ENCODE data around the gene NSG2. TPM values are rescaled to one million over a fixed set of nuclear protein-coding genes. Genes with fewer than 3 reads are reported as not detected.

The NSG2 gene
- total and polyA plus RNA-seq, 2 of the 4 experiments (the other 2 are of a cell fraction): not detected

DNA sequence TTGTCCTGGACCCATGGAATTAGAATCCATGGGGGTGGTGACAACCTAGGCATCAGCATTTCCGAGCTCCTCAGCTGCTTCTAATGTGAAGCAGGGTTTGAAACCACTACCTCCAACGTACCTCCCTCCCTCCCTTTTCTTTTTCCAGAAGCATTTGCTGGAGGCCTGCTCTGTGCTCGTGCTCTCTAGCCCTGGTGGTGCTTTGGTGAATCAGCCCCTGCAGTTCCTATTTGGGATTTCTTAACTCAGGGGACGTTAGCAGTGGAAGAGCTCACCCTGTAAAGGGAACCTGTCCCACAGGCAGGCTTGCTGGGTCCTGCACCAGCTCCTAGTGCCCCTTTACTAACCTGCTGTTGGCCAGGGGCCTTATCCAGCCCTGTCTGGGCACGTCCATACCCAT lies 55.0 kb downstream of the NSG2 start:
- 0% methylated on average over 1 of the region's 5 CpGs; no CpG with 5 or more reads in 1 of the 2 experiments for WGBS, 2 experiments (ENCODE audit: extremely low coverage in 2 of 2, insufficient read length in 1 of 2)
- TF ChIP-seq USF2 (IDR thresholded peaks at IDR 0.05; ENCODE audit: low read depth, low read length) (no peak), RFX5 (IDR thresholded peaks at IDR 0.05; ENCODE audit: low read depth, low read length) (no peak), ELK1 (IDR thresholded peaks at IDR 0.05; ENCODE audit: borderline replicate concordance, low read depth, low read length) (no peak), CEBPB (IDR thresholded peaks at IDR 0.05; ENCODE audit: low read depth, low read length) (no peak), RCOR1 (IDR thresholded peaks at IDR 0.05; ENCODE audit: insufficient replicate concordance, low read length) (no peak)
- TF ChIP-seq, protein P1, sequence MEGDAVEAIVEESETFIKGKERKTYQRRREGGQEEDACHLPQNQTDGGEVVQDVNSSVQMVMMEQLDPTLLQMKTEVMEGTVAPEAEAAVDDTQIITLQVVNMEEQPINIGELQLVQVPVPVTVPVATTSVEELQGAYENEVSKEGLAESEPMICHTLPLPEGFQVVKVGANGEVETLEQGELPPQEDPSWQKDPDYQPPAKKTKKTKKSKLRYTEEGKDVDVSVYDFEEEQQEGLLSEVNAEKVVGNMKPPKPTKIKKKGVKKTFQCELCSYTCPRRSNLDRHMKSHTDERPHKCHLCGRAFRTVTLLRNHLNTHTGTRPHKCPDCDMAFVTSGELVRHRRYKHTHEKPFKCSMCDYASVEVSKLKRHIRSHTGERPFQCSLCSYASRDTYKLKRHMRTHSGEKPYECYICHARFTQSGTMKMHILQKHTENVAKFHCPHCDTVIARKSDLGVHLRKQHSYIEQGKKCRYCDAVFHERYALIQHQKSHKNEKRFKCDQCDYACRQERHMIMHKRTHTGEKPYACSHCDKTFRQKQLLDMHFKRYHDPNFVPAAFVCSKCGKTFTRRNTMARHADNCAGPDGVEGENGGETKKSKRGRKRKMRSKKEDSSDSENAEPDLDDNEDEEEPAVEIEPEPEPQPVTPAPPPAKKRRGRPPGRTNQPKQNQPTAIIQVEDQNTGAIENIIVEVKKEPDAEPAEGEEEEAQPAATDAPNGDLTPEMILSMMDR (conservative IDR thresholded peaks at IDR 0.05; ENCODE audit: low read depth, low read length): no peak
- no peak overlapping the region for H3K9ac ChIP-seq (ENCODE audit: low read depth, low read length)
- H4K8ac ChIP-seq (ENCODE audit: low read depth in 2 of 2, low read length in 2 of 2): no peak overlapping the region
- no peaks in the 10 kb centered on the region for H3K27me3 ChIP-seq (ENCODE audit: control insufficient read depth, insufficient read depth, low read length)
- H3K9me3 ChIP-seq (ENCODE audit: control insufficient read depth, insufficient read depth, low read length): peaks cover 11% of the 10 kb centered on the region
- no peak for DNase-seq
- H4K91ac ChIP-seq (ENCODE audit: insufficient read depth, low read depth, low read length): no peak overlapping the region
- no peak overlapping the region for H2AK5ac ChIP-seq (ENCODE audit: low read depth, low read length)
- H3K56ac ChIP-seq (ENCODE audit: extremely low read depth, insufficient read depth, low read length): no peak overlapping the region
- H4K20me1 ChIP-seq (ENCODE audit: insufficient read depth, low read length): no peaks in the 10 kb centered on the region
- dilution Hi-C loops (cut with HindIII; ENCODE audit: low sequenced_read_pairs, unreplicated experiment): no loop called here
- no peaks in the 10 kb centered on the region for H3K9me1 ChIP-seq (ENCODE audit: insufficient read depth, low read length)
- ATAC-seq (ENCODE audit: low read depth): no peak
- CTCF ChIA-PET: interaction anchor here (0.5 kb wide), 1 partner anchor 253 kb away, joined by 3 read pairs; no protein-coding TSS in a partner anchor
- H3K14ac ChIP-seq (replicated peaks; ENCODE audit: low read depth, low read length): no peak overlapping the region
- no peak overlapping the region for H2BK15ac ChIP-seq (ENCODE audit: low read depth, low read length)
- H2BK5ac ChIP-seq (ENCODE audit: low read depth, low read length, poor library complexity, severe bottlenecking): no peak overlapping the region
- H2BK20ac ChIP-seq (ENCODE audit: low read depth, low read length): no peak overlapping the region
- H3K18ac ChIP-seq (ENCODE audit: low read depth, low read length): no peak overlapping the region
- H2AK9ac ChIP-seq (replicated peaks; ENCODE audit: low read depth, low read length, poor library complexity): no peak overlapping the region
- H2BK120ac ChIP-seq (ENCODE audit: low read depth, low read length): no peak overlapping the region
- no peaks in the 10 kb centered on the region for H3K4me1 ChIP-seq (ENCODE audit: control insufficient read depth, insufficient read depth, low read length)
- no peak overlapping the region for H3K27ac ChIP-seq (ENCODE audit: insufficient read depth, low read length)
- no peak overlapping the region for H3K4me2 ChIP-seq (ENCODE audit: low read depth, low read length)
- no peak overlapping the region for H4K5ac ChIP-seq (ENCODE audit: low read depth, low read length)
- in situ Hi-C loops (cut with MboI; ENCODE audit: low sequenced_read_pairs): no loop called here
- no peak overlapping the region for H3K4me3 ChIP-seq (ENCODE audit: insufficient read depth, low read depth, low read length)
- no peaks in the 10 kb centered on the region for H3K36me3 ChIP-seq (ENCODE audit: control insufficient read depth, insufficient read depth, low read length)
- BruUV-seq (replicated peaks): no TSS peak
- intact Hi-C loops (cut with micrococcal nuclease): no loop called here
- no peak overlapping the region for H3K4ac ChIP-seq (ENCODE audit: low read depth, low read length)
- POLR2A ChIA-PET (ENCODE audit: unreplicated experiment): no interaction called here
- H3K79me1 ChIP-seq (ENCODE audit: low read depth in 1 of 2, low read length in 2 of 2): no peaks in the 10 kb centered on the region
- no peak overlapping the region for H3K23ac ChIP-seq (ENCODE audit: low read depth, low read length)
- no peak overlapping the region for H2AFZ ChIP-seq (replicated peaks; ENCODE audit: low read length, poor library complexity)
